Endothelial cell (in vitro differentiated cells): ENCODE data around the gene SLC30A9. TPM values are rescaled to one million over a fixed set of nuclear protein-coding genes. Genes with fewer than 3 reads are reported as not detected.

Source experiments
- DNase-seq: peaks from one replicate; pipeline ENCODE4 v3.0.0; 2021; ENCODE audit warnings: low spot score
- H3K27ac Mint-ChIP-seq: one replicate; pipeline ENCODE4 v1.8.0; 2021; ENCODE audit warnings: mixed read lengths, inconsistent platforms; ENCODE audit not compliant: unreplicated experiment
- H3K27me3 Mint-ChIP-seq: one replicate; pipeline ENCODE4 v1.8.0; 2021; ENCODE audit warnings: mild to moderate bottlenecking, moderate library complexity, mixed read lengths, inconsistent platforms; ENCODE audit not compliant: unreplicated experiment
- H3K36me3 Mint-ChIP-seq: one replicate; pipeline ENCODE4 v1.8.0; 2021; ENCODE audit warnings: mild to moderate bottlenecking, low read depth, mixed read lengths, inconsistent platforms; ENCODE audit not compliant: unreplicated experiment
- H3K4me1 Mint-ChIP-seq: one replicate; pipeline ENCODE4 v1.8.0; 2021; ENCODE audit warnings: mild to moderate bottlenecking, mixed read lengths, inconsistent platforms; ENCODE audit not compliant: unreplicated experiment
- H3K4me3 Mint-ChIP-seq: one replicate; pipeline ENCODE4 v1.8.0; 2021; ENCODE audit warnings: mild to moderate bottlenecking, mixed read lengths, inconsistent platforms; ENCODE audit not compliant: unreplicated experiment
- H3K9me3 Mint-ChIP-seq: one replicate; pipeline ENCODE4 v1.8.0; 2021; ENCODE audit warnings: mixed read lengths, inconsistent platforms; ENCODE audit not compliant: unreplicated experiment
- CTCF ChIP-seq: fragments of 200-600 bp; sonication (generic); IDR thresholded peaks from one replicate; pipeline ENCODE4 v1.5.0; 2021; ENCODE audit warnings: antibody characterized with exemption; ENCODE audit not compliant: unreplicated experiment
- total RNA-seq: library from RNA; stranded (reverse); fragmentation: NEBNext Ultra II Directional; extraction: Animal tissue kit (Norgen Biotek cat#: 25700); gene quantifications from one replicate; pipeline ENCODE4 v1.2.1, GENCODE V29; 2021; ENCODE audit not compliant: unreplicated experiment

SLC30A9 gene
- total RNA-seq, 1 donor from 2014 or later = 53.6 TPM

GRCh38 chr4:41994461-41994985 lies 4.2 kb downstream of the SLC30A9 start:
- H3K27me3 Mint-ChIP-seq = no peaks in the 10 kb centered on the region
- H3K4me3 Mint-ChIP-seq = no peak overlapping the region
- no peak for TF ChIP-seq CTCF
- H3K4me1 Mint-ChIP-seq = peaks cover 14% of the 10 kb centered on the region
- H3K36me3 Mint-ChIP-seq = no peaks in the 10 kb centered on the region
- no peak for DNase-seq
- H3K27ac Mint-ChIP-seq = no peak overlapping the region
- no peaks in the 10 kb centered on the region for H3K9me3 Mint-ChIP-seq

- H3K27ac Mint-ChIP-seq = no peak overlapping the region
- no peaks in the 10 kb centered on the region for H3K36me3 Mint-ChIP-seq
These were observed 7.7 kb downstream of the SLC30A9 start for GRCh38 chr4:41998019-41998418.

DNA sequence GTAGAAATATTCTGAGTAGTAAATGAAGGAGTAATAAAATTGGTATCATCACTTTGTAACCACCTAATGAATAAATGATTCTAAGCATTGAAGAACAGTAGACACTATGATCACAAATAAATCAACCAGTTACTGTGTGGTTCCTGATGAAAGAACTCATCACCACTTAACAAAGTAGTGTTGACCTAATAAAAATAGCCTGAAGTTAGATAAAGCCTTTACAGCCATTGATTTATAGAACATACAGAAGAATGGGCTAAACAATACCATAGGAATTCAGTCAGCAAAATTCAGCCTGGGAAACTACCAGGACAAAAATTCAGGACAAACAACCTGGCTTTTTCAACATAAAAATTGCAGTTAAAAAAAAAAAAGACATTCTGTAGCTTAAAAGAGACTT lies 9.0 kb downstream of the SLC30A9 start:
- Mint-ChIP-seq H3K9me3 (no peaks in the 10 kb centered on the region), H3K27me3 (no peaks in the 10 kb centered on the region), H3K27ac (no peak overlapping the region), H3K36me3 (no peaks in the 10 kb centered on the region), H3K4me3 (no peak overlapping the region), H3K4me1 (no peaks in the 10 kb centered on the region)
- DNase-seq = no peak
- no peak for TF ChIP-seq CTCF

More at GRCh38 chr4:41998019-41998418, 7.7 kb downstream of the SLC30A9 start:
- Mint-ChIP-seq H3K27me3 (no peaks in the 10 kb centered on the region), H3K9me3 (no peaks in the 10 kb centered on the region), H3K4me3 (no peak overlapping the region), H3K4me1 (no peaks in the 10 kb centered on the region)
- TF ChIP-seq CTCF = no peak
- no peak for DNase-seq

GRCh38 chr4:42008011-42008786 lies 17.9 kb downstream of the SLC30A9 start:
- TF ChIP-seq CTCF = no peak
- H3K9me3 Mint-ChIP-seq = no peaks in the 10 kb centered on the region
- H3K4me3 Mint-ChIP-seq = no peak overlapping the region
- H3K36me3 Mint-ChIP-seq = peaks cover 8% of the 10 kb centered on the region
- no peaks in the 10 kb centered on the region for H3K27me3 Mint-ChIP-seq
- peaks cover 3% of the 10 kb centered on the region for H3K4me1 Mint-ChIP-seq
- no peak overlapping the region for H3K27ac Mint-ChIP-seq
- no peak for DNase-seq

- no peak overlapping the region for H3K27ac Mint-ChIP-seq
- no peaks in the 10 kb centered on the region for H3K9me3 Mint-ChIP-seq
- no peak overlapping the region for H3K4me3 Mint-ChIP-seq
- H3K4me1 Mint-ChIP-seq = peaks cover 3% of the 10 kb centered on the region
- H3K27me3 Mint-ChIP-seq = peaks cover 3% of the 10 kb centered on the region
- no peak for DNase-seq
- TF ChIP-seq CTCF = no peak
- H3K36me3 Mint-ChIP-seq = no peaks in the 10 kb centered on the region
These were observed 25.1 kb downstream of the SLC30A9 start for GRCh38 chr4:42015438-42015837.
